ENCODE data around the gene SLC22A23.

GRCh38 chr6:3232017-3232945 is 224.6 kb downstream of the SLC22A23 start:
- no peak for TF ChIP-seq POLR2A (IDR thresholded peaks at IDR 0.05)
- no peak for TF ChIP-seq CTCF (IDR thresholded peaks at IDR 0.05)
- no peak for TF ChIP-seq EP300 (IDR thresholded peaks at IDR 0.05)
- TF ChIP-seq POLR2AphosphoS5 (IDR thresholded peaks at IDR 0.05): no peak

Measured in stomach (tissue), 4 donors.